Fibroblast of lung (primary cell): ENCODE measurements around the gene CRELD2.

Source experiments
- EZH2 ChIP-seq: IDR thresholded peaks from 2 replicates; pipeline ENCODE4 v1.5.1; 2012; ENCODE audit warnings: low read length, control low read depth, mild to moderate bottlenecking; ENCODE audit errors: missing control alignments
- TF ChIP-seq, protein P1 (sequence below), 2 donors: IDR thresholded peaks in 1 of 2; conservative IDR thresholded peaks in 1 of 2; 1 replicate in 1 of 2; 2 replicates in 1 of 2; pipeline ENCODE4 v1.5.1; 2011 to 2012; ENCODE audit warnings: low read length in 2 of 2, control low read depth in 1 of 2, inconsistent platforms in 1 of 2, low read depth in 1 of 2, mild to moderate bottlenecking in 1 of 2

DNA sequence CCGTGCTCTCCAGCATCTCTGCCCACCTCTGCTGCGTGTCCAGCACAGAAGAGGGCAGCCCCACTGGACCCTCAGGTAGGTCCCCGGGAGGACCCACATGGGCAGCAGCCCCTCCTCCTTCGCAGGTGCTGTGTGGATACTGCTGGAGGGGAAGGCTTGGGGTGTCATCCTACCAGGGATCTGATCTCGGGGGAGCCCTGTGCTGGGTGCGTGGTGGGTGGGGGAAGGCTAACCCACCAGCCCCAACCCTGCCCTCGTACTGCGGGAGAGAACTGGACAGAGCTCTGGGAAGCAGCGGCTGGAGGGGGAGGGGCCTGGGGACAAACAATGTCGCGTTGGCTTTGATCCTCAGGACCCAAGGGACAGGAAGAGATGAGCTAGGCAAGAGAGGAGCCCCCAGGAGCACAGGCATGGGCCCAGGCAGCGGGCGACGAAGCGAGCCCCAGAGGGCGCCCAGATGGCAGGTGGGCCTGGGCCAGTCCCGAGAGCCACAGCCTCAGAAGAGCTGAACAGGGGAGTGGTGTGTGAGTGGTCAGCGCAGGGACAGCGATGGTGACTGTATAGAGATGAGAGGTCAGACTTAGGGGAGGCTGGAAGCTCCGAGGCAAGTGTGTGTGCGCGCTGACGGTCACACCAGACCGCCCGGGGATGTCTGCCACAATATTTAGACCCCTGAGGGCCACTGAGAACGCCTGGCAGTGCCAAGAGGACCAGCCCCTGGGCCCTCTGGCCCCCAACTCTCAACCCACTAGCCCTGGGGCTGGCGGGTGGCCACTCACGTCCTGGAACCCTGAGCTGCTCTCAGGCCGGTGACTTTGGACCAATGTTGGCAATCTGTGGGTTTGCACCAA lies 40.7 kb downstream of the CRELD2 start:
- TF ChIP-seq, protein P1, sequence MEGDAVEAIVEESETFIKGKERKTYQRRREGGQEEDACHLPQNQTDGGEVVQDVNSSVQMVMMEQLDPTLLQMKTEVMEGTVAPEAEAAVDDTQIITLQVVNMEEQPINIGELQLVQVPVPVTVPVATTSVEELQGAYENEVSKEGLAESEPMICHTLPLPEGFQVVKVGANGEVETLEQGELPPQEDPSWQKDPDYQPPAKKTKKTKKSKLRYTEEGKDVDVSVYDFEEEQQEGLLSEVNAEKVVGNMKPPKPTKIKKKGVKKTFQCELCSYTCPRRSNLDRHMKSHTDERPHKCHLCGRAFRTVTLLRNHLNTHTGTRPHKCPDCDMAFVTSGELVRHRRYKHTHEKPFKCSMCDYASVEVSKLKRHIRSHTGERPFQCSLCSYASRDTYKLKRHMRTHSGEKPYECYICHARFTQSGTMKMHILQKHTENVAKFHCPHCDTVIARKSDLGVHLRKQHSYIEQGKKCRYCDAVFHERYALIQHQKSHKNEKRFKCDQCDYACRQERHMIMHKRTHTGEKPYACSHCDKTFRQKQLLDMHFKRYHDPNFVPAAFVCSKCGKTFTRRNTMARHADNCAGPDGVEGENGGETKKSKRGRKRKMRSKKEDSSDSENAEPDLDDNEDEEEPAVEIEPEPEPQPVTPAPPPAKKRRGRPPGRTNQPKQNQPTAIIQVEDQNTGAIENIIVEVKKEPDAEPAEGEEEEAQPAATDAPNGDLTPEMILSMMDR (conservative IDR thresholded peaks at IDR 0.05 in 1 of 2, IDR thresholded peaks at IDR 0.05 in 1 of 2; ENCODE audit: low read depth in 1 of 2, low read length in 2 of 2) = no peak
- no peak for TF ChIP-seq EZH2
